Measurements from ENCODE around the gene ZNF470. TPM values are rescaled to one million over a fixed set of nuclear protein-coding genes. Genes with fewer than 3 reads are reported as not detected.

ZNF470 gene
- total RNA-seq, 1 experiment from 2014 or later = 7.1 TPM

GRCh38 chr19:56596676-56597075 is 29.4 kb downstream of the ZNF470 start:
- H2AFZ ChIP-seq (ENCODE audit: low read length) = no peak overlapping the region
- Mint-ChIP-seq H3K9me3 (peaks cover 48 to 73% of the 10 kb centered on the region in 2 experiments), H3K4me3 (peak overlapping the region; percentile 10 to 98; a peak in 3 of 5 replicates), H3K27me3 (ENCODE audit: low read depth) (no peaks in the 10 kb centered on the region), H3K36me3 (ENCODE audit: insufficient read depth in 1 of 3, low read depth in 3 of 3) (peaks cover 26 to 46% (median 43%) of the 10 kb centered on the region in 3 experiments), H3K27ac (no peak overlapping the region), H3K4me1 (peaks cover 8% of the 10 kb centered on the region in 2 experiments)
- peaks cover 5% of the 10 kb centered on the region for H3K23me2 ChIP-seq (ENCODE audit: insufficient read length, low read depth, low read length, poor library complexity, severe bottlenecking)
- H3K4me2 ChIP-seq (ENCODE audit: insufficient read depth, insufficient read length, low read length) = no peak overlapping the region
- H3K23ac ChIP-seq (ENCODE audit: insufficient read length, low read depth, low read length) = no peak overlapping the region
- H3K79me1 ChIP-seq (ENCODE audit: insufficient read depth, low read depth, low read length, poor library complexity, severe bottlenecking) = peaks cover 3% of the 10 kb centered on the region
- H4K5ac ChIP-seq (ENCODE audit: insufficient read length, low read depth, low read length) = no peak overlapping the region
- no peak overlapping the region for H2BK120ac ChIP-seq (ENCODE audit: low read depth, low read length, poor library complexity, severe bottlenecking)
- no peak for DNase-seq
- H3K79me2 ChIP-seq (ENCODE audit: insufficient read depth, low read length) = peaks cover 2% of the 10 kb centered on the region; the same call in 1 of the 2 replicates
- H3K14ac ChIP-seq (ENCODE audit: insufficient read depth, low read length) = no peak overlapping the region
- no peak overlapping the region for H3K27ac ChIP-seq (ENCODE audit: insufficient read length, low read depth, low read length)
- no peaks in the 10 kb centered on the region for H3K9me3 ChIP-seq (ENCODE audit: control insufficient read depth, low read depth, low read length)
- no peaks in the 10 kb centered on the region for H4K20me1 ChIP-seq (ENCODE audit: control insufficient read depth, insufficient read depth, insufficient read length)
- no peak overlapping the region for H3K56ac ChIP-seq (ENCODE audit: insufficient read length, low read depth, low read length)
- no peak overlapping the region for H2BK20ac ChIP-seq (ENCODE audit: low read depth, low read length, poor library complexity, severe bottlenecking)
- no peak overlapping the region for H3K18ac ChIP-seq (ENCODE audit: insufficient read length, low read depth, low read length)
- no CpG with 5 or more reads among the region's 4 CpGs for WGBS (ENCODE audit: extremely low coverage, insufficient read length, low lambda C conversion rate)
- no peak overlapping the region for H3K4ac ChIP-seq (ENCODE audit: low read depth, low read length)
- no peak overlapping the region for H4K8ac ChIP-seq (replicated peaks; ENCODE audit: insufficient read length, low read depth, low read length)
- H2BK5ac ChIP-seq (ENCODE audit: insufficient read length, low read length) = no peak overlapping the region
- H3K4me1 ChIP-seq (ENCODE audit: insufficient read depth, low read length) = no peaks in the 10 kb centered on the region; the same call in 1 of the 2 replicates
- no peak overlapping the region for H4K91ac ChIP-seq (ENCODE audit: insufficient read length, low read depth, low read length)
- no peak overlapping the region for H3T11ph ChIP-seq (ENCODE audit: low read length)
- no peak overlapping the region for H2BK12ac ChIP-seq (ENCODE audit: insufficient read length, low read depth, low read length)
- H2AK5ac ChIP-seq (ENCODE audit: insufficient read length, low read length) = no peak overlapping the region
- no peak overlapping the region for H2BK15ac ChIP-seq (ENCODE audit: low read depth, low read length)
- TF ChIP-seq, protein P1, sequence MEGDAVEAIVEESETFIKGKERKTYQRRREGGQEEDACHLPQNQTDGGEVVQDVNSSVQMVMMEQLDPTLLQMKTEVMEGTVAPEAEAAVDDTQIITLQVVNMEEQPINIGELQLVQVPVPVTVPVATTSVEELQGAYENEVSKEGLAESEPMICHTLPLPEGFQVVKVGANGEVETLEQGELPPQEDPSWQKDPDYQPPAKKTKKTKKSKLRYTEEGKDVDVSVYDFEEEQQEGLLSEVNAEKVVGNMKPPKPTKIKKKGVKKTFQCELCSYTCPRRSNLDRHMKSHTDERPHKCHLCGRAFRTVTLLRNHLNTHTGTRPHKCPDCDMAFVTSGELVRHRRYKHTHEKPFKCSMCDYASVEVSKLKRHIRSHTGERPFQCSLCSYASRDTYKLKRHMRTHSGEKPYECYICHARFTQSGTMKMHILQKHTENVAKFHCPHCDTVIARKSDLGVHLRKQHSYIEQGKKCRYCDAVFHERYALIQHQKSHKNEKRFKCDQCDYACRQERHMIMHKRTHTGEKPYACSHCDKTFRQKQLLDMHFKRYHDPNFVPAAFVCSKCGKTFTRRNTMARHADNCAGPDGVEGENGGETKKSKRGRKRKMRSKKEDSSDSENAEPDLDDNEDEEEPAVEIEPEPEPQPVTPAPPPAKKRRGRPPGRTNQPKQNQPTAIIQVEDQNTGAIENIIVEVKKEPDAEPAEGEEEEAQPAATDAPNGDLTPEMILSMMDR (conservative IDR thresholded peaks at IDR 0.05) = no peak
- no peak overlapping the region for H3K9ac ChIP-seq (ENCODE audit: extremely low read depth, insufficient read length, low read length)
- H3K27me3 ChIP-seq (ENCODE audit: insufficient read depth, low read length) = no peaks in the 10 kb centered on the region

Data from H9 (cell line).